HepG2 (cell line): ENCODE results near the gene APC2. TPM values are rescaled to one million over a fixed set of nuclear protein-coding genes. Genes with fewer than 3 reads are reported as not detected.

ENCODE experiments used
- CBX5 ChIP-seq: sonication (generic); formaldehyde crosslinking; IDR thresholded peaks from 2 replicates; pipeline ENCODE4 v1.4.0; 2020; ENCODE audit warnings: missing genetic modification reagents, borderline replicate concordance
- CHD2 ChIP-seq: IDR thresholded peaks from 2 replicates; pipeline ENCODE4 v1.6.1; 2011; ENCODE audit warnings: low read depth, low read length, improper control_type of control experiment
- CSRNP2 ChIP-seq: sonication (generic); formaldehyde crosslinking; conservative IDR thresholded peaks from 2 replicates; pipeline ENCODE4 v1.8.0; 2022; ENCODE audit warnings: low read depth, missing genetic modification reagents
- EHMT2 ChIP-seq: fragments of 200-600 bp; sonication (generic); IDR thresholded peaks from 2 replicates; pipeline ENCODE4 v1.7.0; 2017; ENCODE audit warnings: antibody characterized with exemption, low read depth, low read length, borderline replicate concordance
- FOXA3 ChIP-seq: IDR thresholded peaks from 2 replicates; pipeline ENCODE4 v1.6.1; 2016; ENCODE audit warnings: missing genetic modification reagents, missing compliant biosample characterization
- FOXK1 ChIP-seq: sonication (generic); formaldehyde crosslinking; IDR thresholded peaks from 2 replicates; pipeline ENCODE4 v1.4.0; 2020; ENCODE audit warnings: low read depth, missing genetic modification reagents, borderline replicate concordance
- HDAC6 ChIP-seq: fragments of 200-600 bp; sonication (generic); IDR thresholded peaks from 2 replicates; pipeline ENCODE4 v1.7.0; 2017; ENCODE audit warnings: mild to moderate bottlenecking, antibody characterized with exemption, low read length, low read depth
- RELA ChIP-seq: sonication (generic); formaldehyde crosslinking; IDR thresholded peaks from 2 replicates; pipeline ENCODE4 v1.4.0; 2020; ENCODE audit warnings: missing genetic modification reagents
- TGIF2 ChIP-seq: IDR thresholded peaks from 2 replicates; pipeline ENCODE4 v1.6.1; 2016; ENCODE audit warnings: control low read depth, missing compliant biosample characterization
- ZBTB7A ChIP-seq: sonication (generic); formaldehyde crosslinking; IDR thresholded peaks from 2 replicates; pipeline ENCODE4 v1.8.0; 2022; ENCODE audit warnings: mild to moderate bottlenecking, missing genetic modification reagents
- ZNF501 ChIP-seq: sonication (generic); formaldehyde crosslinking; IDR thresholded peaks from 2 replicates; pipeline ENCODE4 v1.5.1; 2020; ENCODE audit warnings: mild to moderate bottlenecking, moderate library complexity, missing genetic modification reagents
- ZNF549 ChIP-seq: sonication (generic); formaldehyde crosslinking; IDR thresholded peaks from 2 replicates; pipeline ENCODE4 v1.5.0; 2020; ENCODE audit warnings: missing genetic modification reagents
- ZNF780A ChIP-seq: sonication (generic); formaldehyde crosslinking; IDR thresholded peaks from 2 replicates; pipeline ENCODE4 v1.8.0; 2022; ENCODE audit warnings: mild to moderate bottlenecking, missing genetic modification reagents, moderate library complexity
- polyA plus RNA-seq, 8 experiments: library from polyadenylated mRNA; depleted of rRNA in 3 of 8; stranded (reverse) in 7 of 8; unstranded in 1 of 8; fragments of >200 nt; fragmentation: Illumina TruSeq in 4 of 8; extraction: Trizol in 4 of 8; gene quantifications; 2 replicates each; pipeline versions ENCODE4 v1.2.1 to v1.2.3, GENCODE V29; 2011 to 2016; ENCODE audit warnings: low read depth in 4 of 8, missing spikeins in 1 of 8, mixed read lengths in 1 of 8; ENCODE audit not compliant: insufficient read depth in 1 of 8
- total RNA-seq, 5 experiments: library from RNA; depleted of rRNA; stranded (reverse); fragments of >200 nt; fragmentation: Illumina TruSeq; extraction: Trizol; gene quantifications; 2 replicates each; pipeline ENCODE4 v1.2.3, GENCODE V29; 2016; ENCODE audit warnings: low read depth in 1 of 5
- TF ChIP-seq, protein P1 (sequence below): conservative IDR thresholded peaks from 2 replicates; pipeline ENCODE4 v1.6.1; 2018; ENCODE audit warnings: missing genetic modification reagents
- TF ChIP-seq, protein P2 (sequence below): sonication (generic); formaldehyde crosslinking; IDR thresholded peaks from 2 replicates; pipeline ENCODE4 v1.5.0; 2020; ENCODE audit warnings: mild to moderate bottlenecking, missing genetic modification reagents
- TF ChIP-seq, protein P3 (sequence below): sonication (generic); formaldehyde crosslinking; IDR thresholded peaks from 2 replicates; pipeline ENCODE4 v1.5.1; 2020; ENCODE audit warnings: mild to moderate bottlenecking, missing genetic modification reagents, borderline replicate concordance
- TF ChIP-seq, protein P4 (sequence below): IDR thresholded peaks from 2 replicates; pipeline ENCODE4 v1.6.1; 2016; ENCODE audit warnings: missing genetic modification reagents, missing compliant biosample characterization

APC2 gene
- total and polyA plus RNA-seq, 2 of the 13 experiments (the other 11 are each of a cell fraction or from before 2014, with no cell fraction given): 0.08 to 0.22 TPM

GRCh38 chr19:1446713-1447481 lies 3.0 kb upstream of the APC2 start (continued):
- no peak for TF ChIP-seq CSRNP2
- no peak for TF ChIP-seq CBX5 (CRISPR knock-in tag)
- TF ChIP-seq HDAC6: no peak
- no peak for TF ChIP-seq ZNF780A (CRISPR knock-in tag)
- no peak for TF ChIP-seq TGIF2 (CRISPR knock-in tag)
- TF ChIP-seq, protein P1, sequence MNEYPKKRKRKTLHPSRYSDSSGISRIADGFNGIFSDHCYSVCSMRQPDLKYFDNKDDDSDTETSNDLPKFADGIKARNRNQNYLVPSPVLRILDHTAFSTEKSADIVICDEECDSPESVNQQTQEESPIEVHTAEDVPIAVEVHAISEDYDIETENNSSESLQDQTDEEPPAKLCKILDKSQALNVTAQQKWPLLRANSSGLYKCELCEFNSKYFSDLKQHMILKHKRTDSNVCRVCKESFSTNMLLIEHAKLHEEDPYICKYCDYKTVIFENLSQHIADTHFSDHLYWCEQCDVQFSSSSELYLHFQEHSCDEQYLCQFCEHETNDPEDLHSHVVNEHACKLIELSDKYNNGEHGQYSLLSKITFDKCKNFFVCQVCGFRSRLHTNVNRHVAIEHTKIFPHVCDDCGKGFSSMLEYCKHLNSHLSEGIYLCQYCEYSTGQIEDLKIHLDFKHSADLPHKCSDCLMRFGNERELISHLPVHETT: 0 out of 2 replicates have a peak, but pooled peaks have one; percentile 32
- TF ChIP-seq ZNF501 (CRISPR knock-in tag): no peak
- TF ChIP-seq, protein P2, sequence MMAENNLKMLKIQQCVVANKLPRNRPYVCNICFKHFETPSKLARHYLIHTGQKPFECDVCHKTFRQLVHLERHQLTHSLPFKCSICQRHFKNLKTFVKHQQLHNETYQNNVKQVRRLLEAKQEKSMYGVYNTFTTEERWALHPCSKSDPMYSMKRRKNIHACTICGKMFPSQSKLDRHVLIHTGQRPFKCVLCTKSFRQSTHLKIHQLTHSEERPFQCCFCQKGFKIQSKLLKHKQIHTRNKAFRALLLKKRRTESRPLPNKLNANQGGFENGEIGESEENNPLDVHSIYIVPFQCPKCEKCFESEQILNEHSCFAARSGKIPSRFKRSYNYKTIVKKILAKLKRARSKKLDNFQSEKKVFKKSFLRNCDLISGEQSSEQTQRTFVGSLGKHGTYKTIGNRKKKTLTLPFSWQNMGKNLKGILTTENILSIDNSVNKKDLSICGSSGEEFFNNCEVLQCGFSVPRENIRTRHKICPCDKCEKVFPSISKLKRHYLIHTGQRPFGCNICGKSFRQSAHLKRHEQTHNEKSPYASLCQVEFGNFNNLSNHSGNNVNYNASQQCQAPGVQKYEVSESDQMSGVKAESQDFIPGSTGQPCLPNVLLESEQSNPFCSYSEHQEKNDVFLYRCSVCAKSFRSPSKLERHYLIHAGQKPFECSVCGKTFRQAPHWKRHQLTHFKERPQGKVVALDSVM: no peak
- TF ChIP-seq EHMT2: peak; percentile 84
- no peak for TF ChIP-seq FOXK1 (CRISPR knock-in tag)
- TF ChIP-seq RELA: no peak
- TF ChIP-seq FOXA3 (CRISPR knock-in tag): no peak
- TF ChIP-seq ZNF549: no peak
- TF ChIP-seq, protein P3, sequence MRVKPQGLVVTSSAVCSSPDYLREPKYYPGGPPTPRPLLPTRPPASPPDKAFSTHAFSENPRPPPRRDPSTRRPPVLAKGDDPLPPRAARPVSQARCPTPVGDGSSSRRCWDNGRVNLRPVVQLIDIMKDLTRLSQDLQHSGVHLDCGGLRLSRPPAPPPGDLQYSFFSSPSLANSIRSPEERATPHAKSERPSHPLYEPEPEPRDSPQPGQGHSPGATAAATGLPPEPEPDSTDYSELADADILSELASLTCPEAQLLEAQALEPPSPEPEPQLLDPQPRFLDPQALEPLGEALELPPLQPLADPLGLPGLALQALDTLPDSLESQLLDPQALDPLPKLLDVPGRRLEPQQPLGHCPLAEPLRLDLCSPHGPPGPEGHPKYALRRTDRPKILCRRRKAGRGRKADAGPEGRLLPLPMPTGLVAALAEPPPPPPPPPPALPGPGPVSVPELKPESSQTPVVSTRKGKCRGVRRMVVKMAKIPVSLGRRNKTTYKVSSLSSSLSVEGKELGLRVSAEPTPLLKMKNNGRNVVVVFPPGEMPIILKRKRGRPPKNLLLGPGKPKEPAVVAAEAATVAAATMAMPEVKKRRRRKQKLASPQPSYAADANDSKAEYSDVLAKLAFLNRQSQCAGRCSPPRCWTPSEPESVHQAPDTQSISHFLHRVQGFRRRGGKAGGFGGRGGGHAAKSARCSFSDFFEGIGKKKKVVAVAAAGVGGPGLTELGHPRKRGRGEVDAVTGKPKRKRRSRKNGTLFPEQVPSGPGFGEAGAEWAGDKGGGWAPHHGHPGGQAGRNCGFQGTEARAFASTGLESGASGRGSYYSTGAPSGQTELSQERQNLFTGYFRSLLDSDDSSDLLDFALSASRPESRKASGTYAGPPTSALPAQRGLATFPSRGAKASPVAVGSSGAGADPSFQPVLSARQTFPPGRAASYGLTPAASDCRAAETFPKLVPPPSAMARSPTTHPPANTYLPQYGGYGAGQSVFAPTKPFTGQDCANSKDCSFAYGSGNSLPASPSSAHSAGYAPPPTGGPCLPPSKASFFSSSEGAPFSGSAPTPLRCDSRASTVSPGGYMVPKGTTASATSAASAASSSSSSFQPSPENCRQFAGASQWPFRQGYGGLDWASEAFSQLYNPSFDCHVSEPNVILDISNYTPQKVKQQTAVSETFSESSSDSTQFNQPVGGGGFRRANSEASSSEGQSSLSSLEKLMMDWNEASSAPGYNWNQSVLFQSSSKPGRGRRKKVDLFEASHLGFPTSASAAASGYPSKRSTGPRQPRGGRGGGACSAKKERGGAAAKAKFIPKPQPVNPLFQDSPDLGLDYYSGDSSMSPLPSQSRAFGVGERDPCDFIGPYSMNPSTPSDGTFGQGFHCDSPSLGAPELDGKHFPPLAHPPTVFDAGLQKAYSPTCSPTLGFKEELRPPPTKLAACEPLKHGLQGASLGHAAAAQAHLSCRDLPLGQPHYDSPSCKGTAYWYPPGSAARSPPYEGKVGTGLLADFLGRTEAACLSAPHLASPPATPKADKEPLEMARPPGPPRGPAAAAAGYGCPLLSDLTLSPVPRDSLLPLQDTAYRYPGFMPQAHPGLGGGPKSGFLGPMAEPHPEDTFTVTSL (CRISPR knock-in tag): no peak
- TF ChIP-seq CHD2: no peak
- TF ChIP-seq, protein P4, sequence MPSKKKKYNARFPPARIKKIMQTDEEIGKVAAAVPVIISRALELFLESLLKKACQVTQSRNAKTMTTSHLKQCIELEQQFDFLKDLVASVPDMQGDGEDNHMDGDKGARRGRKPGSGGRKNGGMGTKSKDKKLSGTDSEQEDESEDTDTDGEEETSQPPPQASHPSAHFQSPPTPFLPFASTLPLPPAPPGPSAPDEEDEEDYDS (CRISPR knock-in tag): no peak
- no peak for TF ChIP-seq ZBTB7A (CRISPR knock-in tag)
